Measurements from ENCODE around the gene COX5B.
A peak's percentile ranks its signal among the peaks of the same experiment; 100 is the strongest.
"Not testable (repeated sequence)": the region's sequence is repeated elsewhere in the genome, so short reads cannot be mapped to it uniquely, and the experiment has no call there.

COX5B gene

DNA sequence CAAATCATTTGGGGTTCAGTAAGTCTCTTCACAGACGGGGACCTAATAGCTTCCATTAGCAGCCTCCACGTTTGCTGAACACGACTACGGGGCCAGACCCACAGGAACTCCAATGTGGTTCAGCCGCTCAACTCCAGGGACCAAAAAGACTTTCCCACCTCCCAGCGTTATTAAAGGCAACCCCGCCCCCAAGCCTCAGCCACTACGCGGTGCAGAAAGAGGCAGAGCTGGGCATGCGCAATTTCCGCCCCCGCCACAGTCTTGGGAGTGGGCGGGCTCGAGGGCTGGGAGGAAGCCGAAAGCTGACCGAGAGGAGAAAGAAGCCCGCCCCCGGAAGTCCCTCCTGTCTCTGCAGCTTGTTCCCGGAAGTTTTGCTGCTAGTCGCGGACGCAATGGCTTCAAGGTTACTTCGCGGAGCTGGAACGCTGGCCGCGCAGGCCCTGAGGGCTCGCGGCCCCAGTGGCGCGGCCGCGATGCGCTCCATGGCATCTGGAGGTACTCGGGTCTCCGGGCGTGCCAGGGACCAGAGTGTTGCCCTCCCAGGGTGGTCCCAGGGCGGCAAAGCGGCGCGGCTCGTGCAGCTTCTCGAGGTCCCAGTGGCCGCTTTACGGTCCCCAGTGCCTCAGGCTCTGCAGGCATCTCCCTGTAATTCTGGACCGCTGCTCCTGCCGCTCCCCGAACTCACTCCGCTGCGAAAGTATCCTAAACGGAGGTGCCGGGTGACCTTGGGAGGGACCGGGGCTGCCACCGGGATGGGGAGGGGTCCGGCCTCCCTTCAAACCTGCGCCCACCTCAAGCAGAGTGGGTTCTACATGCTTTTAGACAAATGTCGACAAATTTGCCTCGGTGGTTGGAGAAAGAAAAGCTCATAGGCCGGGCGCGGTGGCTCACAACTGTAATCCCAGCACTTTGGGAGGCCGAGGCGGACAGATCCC, at the start of gene COX5B:
Gene COX5B, plus strand, starts transcription at position 368 of the 935 bp plus-strand sequence. Its CDS starts 25 bp downstream, at position 393.
- Histone ChIP-seq H3K9me3 (ENCODE audit: control insufficient read depth in 5 of 5, low read length in 5 of 5) (no peaks in the 10 kb centered on the region), H3K27me3 (ENCODE audit: control insufficient read depth in 5 of 5, insufficient read depth in 4 of 5, low read length in 5 of 5) (no peaks in the 10 kb centered on the region), H3K4me1 (ENCODE audit: control insufficient read depth in 5 of 5, insufficient read depth in 5 of 5, low read length in 5 of 5) (peaks cover 2 to 23% (median 19%) of the 10 kb centered on the region in 5 donors), H3K27ac (ENCODE audit: low read depth, low read length) (peak within 1 kb of the TSS; percentile 90), H3K36me3 (ENCODE audit: control insufficient read depth in 5 of 5, insufficient read depth in 5 of 5, low read length in 5 of 5) (peaks cover 18 to 34% (median 32%) of the 10 kb centered on the region in 5 donors), H3K9ac (ENCODE audit: low read length in 5 of 5) (peak within 1 kb of the TSS; percentile 75 to 99 (median 97)), H3K4me3 (ENCODE audit: low read depth in 1 of 5, low read length in 5 of 5) (peak within 1 kb of the TSS; percentile 86 to 99 (median 94))

DNA sequence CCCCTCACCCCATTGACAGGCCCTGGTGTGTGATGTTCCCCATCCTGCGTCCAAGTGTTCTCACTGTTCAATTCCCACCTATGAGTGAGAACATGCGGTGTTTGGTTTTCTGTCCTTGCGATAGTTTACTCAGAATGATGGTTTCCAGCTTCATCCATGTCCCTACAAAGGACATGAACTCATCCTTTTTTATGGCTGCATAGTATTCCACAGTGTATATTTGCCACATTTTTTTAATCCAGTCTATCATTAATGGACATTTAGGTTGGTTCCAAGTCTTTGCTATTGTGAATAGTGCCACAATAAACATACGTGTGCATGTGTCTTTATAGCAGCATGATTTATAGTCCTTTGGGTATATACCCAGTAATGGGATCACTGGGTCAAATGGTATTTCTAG, 49.7 kb upstream of the COX5B start:
- H3K27ac ChIP-seq (ENCODE audit: low read depth, low read length); H3K9ac ChIP-seq (ENCODE audit: low read length in 5 of 5); H3K36me3 ChIP-seq (ENCODE audit: control insufficient read depth in 5 of 5, insufficient read depth in 5 of 5, low read length in 5 of 5); H3K4me3 ChIP-seq (ENCODE audit: low read depth in 1 of 5, low read length in 5 of 5); H3K9me3 ChIP-seq (ENCODE audit: control insufficient read depth in 5 of 5, low read length in 5 of 5); H3K4me1 ChIP-seq (ENCODE audit: control insufficient read depth in 5 of 5, insufficient read depth in 5 of 5, low read length in 5 of 5); H3K27me3 ChIP-seq (ENCODE audit: control insufficient read depth in 5 of 5, insufficient read depth in 4 of 5, low read length in 5 of 5): not testable (repeated sequence)

DNA sequence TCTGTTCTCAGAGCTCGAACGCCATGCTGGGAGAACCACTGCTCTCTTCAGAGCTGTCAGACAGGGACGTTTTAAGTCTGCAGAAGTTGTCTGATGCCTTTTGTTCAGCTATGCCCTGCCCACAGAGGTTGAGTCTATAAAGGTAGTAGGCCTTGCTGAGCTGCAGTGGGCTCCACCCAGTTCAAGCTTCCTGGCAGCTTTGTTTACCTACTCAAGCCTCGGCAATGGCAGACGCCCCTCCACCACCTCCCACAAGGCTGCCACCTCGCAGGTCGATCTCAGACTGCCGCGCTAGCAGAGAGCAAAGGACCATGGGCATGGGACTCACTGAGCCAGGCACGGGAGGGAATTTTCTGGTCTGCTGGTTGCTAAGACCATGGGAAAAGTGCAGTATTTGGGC, 44.3 kb upstream of the COX5B start:
- H3K27me3 ChIP-seq (ENCODE audit: control insufficient read depth in 5 of 5, insufficient read depth in 4 of 5, low read length in 5 of 5); H3K36me3 ChIP-seq (ENCODE audit: control insufficient read depth in 5 of 5, insufficient read depth in 5 of 5, low read length in 5 of 5); H3K4me1 ChIP-seq (ENCODE audit: control insufficient read depth in 5 of 5, insufficient read depth in 5 of 5, low read length in 5 of 5); H3K4me3 ChIP-seq (ENCODE audit: low read depth in 1 of 5, low read length in 5 of 5); H3K27ac ChIP-seq (ENCODE audit: low read depth, low read length); H3K9ac ChIP-seq (ENCODE audit: low read length in 5 of 5); H3K9me3 ChIP-seq (ENCODE audit: control insufficient read depth in 5 of 5, low read length in 5 of 5): not testable (repeated sequence)

- not testable (repeated sequence) for H3K27ac ChIP-seq (ENCODE audit: low read depth, low read length); H3K4me3 ChIP-seq (ENCODE audit: low read depth in 1 of 5, low read length in 5 of 5); H3K9ac ChIP-seq (ENCODE audit: low read length in 5 of 5); H3K27me3 ChIP-seq (ENCODE audit: control insufficient read depth in 5 of 5, insufficient read depth in 4 of 5, low read length in 5 of 5); H3K9me3 ChIP-seq (ENCODE audit: control insufficient read depth in 5 of 5, low read length in 5 of 5); H3K36me3 ChIP-seq (ENCODE audit: control insufficient read depth in 5 of 5, insufficient read depth in 5 of 5, low read length in 5 of 5); H3K4me1 ChIP-seq (ENCODE audit: control insufficient read depth in 5 of 5, insufficient read depth in 5 of 5, low read length in 5 of 5)
Measured at GRCh38 chr2:97605109-97605508, 40.8 kb upstream of the COX5B start.

DNA sequence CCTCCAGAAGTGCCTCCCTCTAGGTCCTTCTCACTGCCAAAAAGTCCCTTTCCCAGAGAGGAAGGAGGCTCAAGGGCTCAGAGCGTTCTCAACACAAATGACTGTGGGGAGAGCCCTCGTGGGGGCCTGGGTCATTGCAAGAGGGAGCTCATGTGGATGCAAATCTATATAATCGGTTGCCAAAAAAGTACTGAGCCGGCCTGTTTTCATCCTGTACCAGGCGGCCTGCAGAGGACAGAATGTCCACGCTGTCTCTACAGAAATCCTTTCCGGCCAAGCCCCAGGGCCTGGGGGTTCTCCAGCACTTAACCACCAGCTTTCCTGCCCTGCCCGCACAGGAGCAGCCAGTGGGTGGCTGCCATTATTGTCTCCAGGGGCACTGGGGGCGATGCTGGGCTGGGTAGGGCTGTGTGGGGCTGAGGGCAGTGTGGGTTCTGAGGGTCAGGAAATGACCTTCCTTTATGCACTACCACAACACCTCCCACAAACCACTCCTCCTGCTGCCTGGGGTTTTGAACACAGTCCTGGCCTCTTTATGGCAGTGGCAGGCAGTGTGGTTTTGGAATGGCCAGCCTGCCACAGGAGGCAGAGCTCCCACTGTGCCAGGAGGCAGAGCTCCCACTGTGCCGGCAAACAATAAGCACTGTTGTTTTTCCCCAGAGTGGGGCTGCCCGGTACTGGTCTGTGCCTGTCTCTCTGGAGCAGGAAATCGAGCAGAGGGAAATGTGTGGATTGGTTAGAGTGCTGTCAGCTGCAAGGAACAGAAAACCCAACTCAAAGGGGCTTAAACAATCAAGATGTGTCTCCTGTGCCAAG, 40.1 kb upstream of the COX5B start:
- H3K4me3 ChIP-seq (ENCODE audit: low read depth in 1 of 5, low read length in 5 of 5); H3K4me1 ChIP-seq (ENCODE audit: control insufficient read depth in 5 of 5, insufficient read depth in 5 of 5, low read length in 5 of 5); H3K27me3 ChIP-seq (ENCODE audit: control insufficient read depth in 5 of 5, insufficient read depth in 4 of 5, low read length in 5 of 5); H3K9ac ChIP-seq (ENCODE audit: low read length in 5 of 5); H3K27ac ChIP-seq (ENCODE audit: low read depth, low read length); H3K9me3 ChIP-seq (ENCODE audit: control insufficient read depth in 5 of 5, low read length in 5 of 5); H3K36me3 ChIP-seq (ENCODE audit: control insufficient read depth in 5 of 5, insufficient read depth in 5 of 5, low read length in 5 of 5): not testable (repeated sequence)

DNA sequence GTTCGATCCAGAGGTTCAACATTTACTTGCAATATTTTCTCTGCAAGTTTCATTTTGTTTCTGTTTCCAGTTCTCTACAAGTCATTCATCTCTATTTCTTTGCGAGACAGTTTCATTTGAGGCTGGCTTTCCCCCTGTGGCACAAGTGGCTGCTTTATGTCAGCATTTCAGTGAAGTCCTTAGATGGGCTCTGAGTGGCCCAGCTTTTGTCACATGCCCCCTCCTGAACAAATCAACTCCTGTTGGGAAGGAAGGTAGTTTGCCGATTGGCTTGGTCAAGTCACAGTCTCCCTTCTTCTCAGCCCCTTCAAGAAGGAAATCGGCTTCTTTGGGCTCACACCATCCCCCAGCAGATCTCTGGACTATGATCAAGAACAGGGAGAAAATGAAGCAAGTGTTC, 37.1 kb upstream of the COX5B start:
- not testable (repeated sequence) for H3K36me3 ChIP-seq (ENCODE audit: control insufficient read depth in 5 of 5, insufficient read depth in 5 of 5, low read length in 5 of 5); H3K27me3 ChIP-seq (ENCODE audit: control insufficient read depth in 5 of 5, insufficient read depth in 4 of 5, low read length in 5 of 5); H3K4me3 ChIP-seq (ENCODE audit: low read depth in 1 of 5, low read length in 5 of 5); H3K9ac ChIP-seq (ENCODE audit: low read length in 5 of 5); H3K4me1 ChIP-seq (ENCODE audit: control insufficient read depth in 5 of 5, insufficient read depth in 5 of 5, low read length in 5 of 5); H3K9me3 ChIP-seq (ENCODE audit: control insufficient read depth in 5 of 5, low read length in 5 of 5); H3K27ac ChIP-seq (ENCODE audit: low read depth, low read length)

DNA sequence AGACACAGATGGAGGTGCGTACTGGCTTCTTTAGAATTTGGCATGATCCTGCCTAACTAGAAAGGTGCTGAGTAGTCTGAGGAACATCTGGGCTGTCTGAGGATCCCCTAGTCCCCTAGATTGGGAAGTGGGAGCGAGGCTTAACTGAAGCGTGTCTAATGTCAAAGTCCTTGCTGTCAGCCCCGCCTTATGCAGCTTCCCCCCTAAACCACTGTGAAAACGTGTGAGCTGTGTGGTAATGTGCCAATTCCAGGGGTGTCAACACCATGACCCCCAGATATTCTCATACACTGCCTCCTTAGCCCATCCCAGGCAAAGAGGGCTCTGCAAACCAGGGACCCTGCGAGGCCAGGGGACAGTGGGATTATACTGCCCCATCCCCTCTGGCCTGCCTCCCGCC, 34.0 kb upstream of the COX5B start:
- not testable (repeated sequence) for H3K36me3 ChIP-seq (ENCODE audit: control insufficient read depth in 5 of 5, insufficient read depth in 5 of 5, low read length in 5 of 5); H3K27ac ChIP-seq (ENCODE audit: low read depth, low read length); H3K9ac ChIP-seq (ENCODE audit: low read length in 5 of 5); H3K27me3 ChIP-seq (ENCODE audit: control insufficient read depth in 5 of 5, insufficient read depth in 4 of 5, low read length in 5 of 5); H3K9me3 ChIP-seq (ENCODE audit: control insufficient read depth in 5 of 5, low read length in 5 of 5); H3K4me1 ChIP-seq (ENCODE audit: control insufficient read depth in 5 of 5, insufficient read depth in 5 of 5, low read length in 5 of 5); H3K4me3 ChIP-seq (ENCODE audit: low read depth in 1 of 5, low read length in 5 of 5)

GRCh38 chr2:97615746-97616145, 30.1 kb upstream of the COX5B start:
- not testable (repeated sequence) for H3K4me1 ChIP-seq (ENCODE audit: control insufficient read depth in 5 of 5, insufficient read depth in 5 of 5, low read length in 5 of 5); H3K27me3 ChIP-seq (ENCODE audit: control insufficient read depth in 5 of 5, insufficient read depth in 4 of 5, low read length in 5 of 5); H3K9me3 ChIP-seq (ENCODE audit: control insufficient read depth in 5 of 5, low read length in 5 of 5); H3K27ac ChIP-seq (ENCODE audit: low read depth, low read length); H3K4me3 ChIP-seq (ENCODE audit: low read depth in 1 of 5, low read length in 5 of 5); H3K36me3 ChIP-seq (ENCODE audit: control insufficient read depth in 5 of 5, insufficient read depth in 5 of 5, low read length in 5 of 5); H3K9ac ChIP-seq (ENCODE audit: low read length in 5 of 5)

DNA sequence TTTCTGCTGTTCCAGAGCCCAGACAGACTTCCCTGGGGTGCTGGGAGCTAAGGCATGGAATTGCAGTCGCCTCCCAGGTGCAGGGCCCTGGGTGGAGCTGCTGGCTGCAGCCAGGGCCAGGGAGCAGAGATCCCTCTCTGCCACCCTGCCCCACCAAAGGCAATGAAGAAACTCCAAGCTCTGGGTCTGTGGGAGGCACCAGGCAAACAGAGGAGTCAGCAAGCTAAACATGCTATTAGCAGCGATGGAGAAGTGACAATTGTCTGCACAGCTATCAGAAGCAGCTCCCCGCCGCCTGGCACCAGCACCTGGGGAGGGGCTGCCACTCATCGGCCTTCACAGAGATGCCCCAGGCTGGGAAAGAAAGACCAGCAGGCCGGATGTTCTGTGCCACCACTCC, 28.0 kb upstream of the COX5B start:
- no peaks in the 10 kb centered on the region for H3K36me3 ChIP-seq (ENCODE audit: control insufficient read depth in 5 of 5, insufficient read depth in 5 of 5, low read length in 5 of 5)
- no peak overlapping the region for H3K9ac ChIP-seq (ENCODE audit: low read length in 5 of 5)
- H3K27me3 ChIP-seq (ENCODE audit: control insufficient read depth in 5 of 5, insufficient read depth in 4 of 5, low read length in 5 of 5), result no peaks in the 10 kb centered on the region
- no peaks in the 10 kb centered on the region for H3K9me3 ChIP-seq (ENCODE audit: control insufficient read depth in 5 of 5, low read length in 5 of 5)
- H3K27ac ChIP-seq (ENCODE audit: low read depth, low read length), result no peak overlapping the region
- H3K4me1 ChIP-seq (ENCODE audit: control insufficient read depth in 5 of 5, insufficient read depth in 5 of 5, low read length in 5 of 5), result no peaks in the 10 kb centered on the region
- H3K4me3 ChIP-seq (ENCODE audit: low read depth in 1 of 5, low read length in 5 of 5), result no peak overlapping the region

All from subcutaneous abdominal adipose tissue (tissue), 5 donors.